ENCODE data around the gene NEAT1. TPM values are rescaled to one million over a fixed set of nuclear protein-coding genes. Genes with fewer than 3 reads are reported as not detected.

Gene NEAT1
- total and polyA plus RNA-seq, 9 of the 15 experiments (the other 6 are each of a cell fraction or from before 2014, with no cell fraction given), result 20.1 to 389 (median 62.8) TPM

GRCh38 chr11:65386307-65387140 lies 36.1 kb upstream of the NEAT1 start, which contains the start of gene FRMD8 (continued):
- TF ChIP-seq, protein P1, sequence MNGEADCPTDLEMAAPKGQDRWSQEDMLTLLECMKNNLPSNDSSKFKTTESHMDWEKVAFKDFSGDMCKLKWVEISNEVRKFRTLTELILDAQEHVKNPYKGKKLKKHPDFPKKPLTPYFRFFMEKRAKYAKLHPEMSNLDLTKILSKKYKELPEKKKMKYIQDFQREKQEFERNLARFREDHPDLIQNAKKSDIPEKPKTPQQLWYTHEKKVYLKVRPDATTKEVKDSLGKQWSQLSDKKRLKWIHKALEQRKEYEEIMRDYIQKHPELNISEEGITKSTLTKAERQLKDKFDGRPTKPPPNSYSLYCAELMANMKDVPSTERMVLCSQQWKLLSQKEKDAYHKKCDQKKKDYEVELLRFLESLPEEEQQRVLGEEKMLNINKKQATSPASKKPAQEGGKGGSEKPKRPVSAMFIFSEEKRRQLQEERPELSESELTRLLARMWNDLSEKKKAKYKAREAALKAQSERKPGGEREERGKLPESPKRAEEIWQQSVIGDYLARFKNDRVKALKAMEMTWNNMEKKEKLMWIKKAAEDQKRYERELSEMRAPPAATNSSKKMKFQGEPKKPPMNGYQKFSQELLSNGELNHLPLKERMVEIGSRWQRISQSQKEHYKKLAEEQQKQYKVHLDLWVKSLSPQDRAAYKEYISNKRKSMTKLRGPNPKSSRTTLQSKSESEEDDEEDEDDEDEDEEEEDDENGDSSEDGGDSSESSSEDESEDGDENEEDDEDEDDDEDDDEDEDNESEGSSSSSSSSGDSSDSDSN (IDR thresholded peaks at IDR 0.05; ENCODE audit: borderline replicate concordance in 1 of 2, low read depth in 2 of 2, low read length in 2 of 2), result no peak
- TF ChIP-seq NCOA6 (IDR thresholded peaks at IDR 0.05), result no peak
- TF ChIP-seq, protein P2, sequence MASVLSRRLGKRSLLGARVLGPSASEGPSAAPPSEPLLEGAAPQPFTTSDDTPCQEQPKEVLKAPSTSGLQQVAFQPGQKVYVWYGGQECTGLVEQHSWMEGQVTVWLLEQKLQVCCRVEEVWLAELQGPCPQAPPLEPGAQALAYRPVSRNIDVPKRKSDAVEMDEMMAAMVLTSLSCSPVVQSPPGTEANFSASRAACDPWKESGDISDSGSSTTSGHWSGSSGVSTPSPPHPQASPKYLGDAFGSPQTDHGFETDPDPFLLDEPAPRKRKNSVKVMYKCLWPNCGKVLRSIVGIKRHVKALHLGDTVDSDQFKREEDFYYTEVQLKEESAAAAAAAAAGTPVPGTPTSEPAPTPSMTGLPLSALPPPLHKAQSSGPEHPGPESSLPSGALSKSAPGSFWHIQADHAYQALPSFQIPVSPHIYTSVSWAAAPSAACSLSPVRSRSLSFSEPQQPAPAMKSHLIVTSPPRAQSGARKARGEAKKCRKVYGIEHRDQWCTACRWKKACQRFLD (CRISPR knock-in tag; IDR thresholded peaks at IDR 0.05), result 0 out of 2 replicates have a peak, but pooled peaks have one; percentile 5
- no peak for TF ChIP-seq SMARCA4 (IDR thresholded peaks at IDR 0.05)
- 0 out of 2 replicates have a peak, but pooled peaks have one; percentile 53 for TF ChIP-seq MEF2D (tag; conservative IDR thresholded peaks at IDR 0.05; ENCODE audit: low read depth)
- TF ChIP-seq RREB1 (CRISPR knock-in tag; IDR thresholded peaks at IDR 0.05), result no peak; the same call in 1 of the 2 replicates
- no peak for TF ChIP-seq BCOR (IDR thresholded peaks at IDR 0.05)
- TF ChIP-seq, protein P3, sequence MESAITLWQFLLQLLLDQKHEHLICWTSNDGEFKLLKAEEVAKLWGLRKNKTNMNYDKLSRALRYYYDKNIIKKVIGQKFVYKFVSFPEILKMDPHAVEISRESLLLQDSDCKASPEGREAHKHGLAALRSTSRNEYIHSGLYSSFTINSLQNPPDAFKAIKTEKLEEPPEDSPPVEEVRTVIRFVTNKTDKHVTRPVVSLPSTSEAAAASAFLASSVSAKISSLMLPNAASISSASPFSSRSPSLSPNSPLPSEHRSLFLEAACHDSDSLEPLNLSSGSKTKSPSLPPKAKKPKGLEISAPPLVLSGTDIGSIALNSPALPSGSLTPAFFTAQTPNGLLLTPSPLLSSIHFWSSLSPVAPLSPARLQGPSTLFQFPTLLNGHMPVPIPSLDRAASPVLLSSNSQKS (CRISPR knock-in tag; IDR thresholded peaks at IDR 0.05), result no peak
- TF ChIP-seq RBM39 (optimal IDR thresholded peaks at IDR 0.05; ENCODE audit: low read depth, low read length), result no peak
- TF ChIP-seq NFE2 (IDR thresholded peaks at IDR 0.05; ENCODE audit: low read depth), result no peak
- 0 out of 2 replicates have a peak, but pooled peaks have one; percentile 22 for TF ChIP-seq ZNF584 (CRISPR knock-in tag; IDR thresholded peaks at IDR 0.05; ENCODE audit: low read depth)
- TF ChIP-seq RB1 (IDR thresholded peaks at IDR 0.05; ENCODE audit: low read depth), result peak; percentile 92
- TF ChIP-seq KLF6 (CRISPR knock-in tag; IDR thresholded peaks at IDR 0.05; ENCODE audit: borderline replicate concordance), result peak; percentile 45; the same call in 1 of the 2 replicates
- no peak for TF ChIP-seq MYNN (IDR thresholded peaks at IDR 0.05)
- no peak for TF ChIP-seq MYNN (CRISPR knock-in tag; IDR thresholded peaks at IDR 0.05)
- TF ChIP-seq POLR2AphosphoS5 (IDR thresholded peaks at IDR 0.05; ENCODE audit: control insufficient read depth, insufficient read depth, low read depth, low read length), result peak; percentile 79; the same call in 1 of the 2 replicates
- peak; percentile 75; the same call in 1 of the 2 replicates for TF ChIP-seq ZNF668 (CRISPR knock-in tag; IDR thresholded peaks at IDR 0.05)

Data from K562 (cell line).